Esophagus muscularis mucosa (tissue), 4 donors: ENCODE measurements around the gene GABRQ.

Source experiments
- CTCF ChIP-seq, 3 experiments: fragments of 200-600 bp in 2 of 3; fragments of 450-650 bp in 1 of 3; sonication (generic) in 2 of 3; IDR thresholded peaks; one replicate each; pipeline ENCODE4 v1.5.1; 2017 to 2019; ENCODE audit warnings: antibody characterized with exemption in 3 of 3, mild to moderate bottlenecking in 2 of 3, moderate library complexity in 1 of 3
- EP300 ChIP-seq: sonication (generic); formaldehyde crosslinking; IDR thresholded peaks from one replicate; pipeline ENCODE4 v1.6.1; 2017; ENCODE audit warnings: antibody characterized with exemption
- POLR2A ChIP-seq: fragments of 450-650 bp; IDR thresholded peaks from one replicate; pipeline ENCODE4 v1.6.1; 2017; ENCODE audit warnings: antibody characterized with exemption, moderate library complexity, mild to moderate bottlenecking, low read depth
- POLR2AphosphoS5 ChIP-seq, 2 donors: sonication (generic); formaldehyde crosslinking; IDR thresholded peaks; one replicate each; pipeline ENCODE4 v1.6.1; 2017; ENCODE audit warnings: antibody characterized with exemption in 2 of 2

GRCh38 chrX:152642931-152643564 lies 5.4 kb downstream of the GABRQ start:
- TF ChIP-seq CTCF (IDR thresholded peaks at IDR 0.05) (no peak), POLR2A (no peak), POLR2AphosphoS5 (IDR thresholded peaks at IDR 0.05) (no peak), EP300 (no peak)
